SU-DHL-6 (cell line): ENCODE results near the gene ZNF362.

Source experiments
- H2AFZ ChIP-seq: fragments of 200-600 bp; sonication (generic); 2 replicates; pipeline ENCODE4 v1.6.1; 2014; ENCODE audit warnings: low read depth, mild to moderate bottlenecking, moderate library complexity, mixed read lengths, antibody characterized with exemption, low read length; ENCODE audit not compliant: severe bottlenecking
- H3F3A ChIP-seq: fragments of 200-600 bp; shearing (Covaris generic); 2 replicates; pipeline ENCODE4 v1.6.0; 2016; ENCODE audit warnings: antibody characterized with exemption, mild to moderate bottlenecking; ENCODE audit not compliant: insufficient read depth
- H3K27ac ChIP-seq: fragments of 200-600 bp; sonication (generic); 2 replicates; pipeline ENCODE4 v1.5.1; 2016; ENCODE audit warnings: low read depth, mild to moderate bottlenecking, low read length, moderate library complexity, mixed read lengths
- H3K27me3 ChIP-seq: fragments of 200-600 bp; sonication (generic), shearing (Covaris generic); 2 replicates; pipeline ENCODE4 v1.6.0; 2014; ENCODE audit warnings: mild to moderate bottlenecking, low read length
- H3K36me3 ChIP-seq: fragments of 200-600 bp; sonication (generic); 2 replicates; pipeline ENCODE4 v1.6.1; 2014; ENCODE audit warnings: mild to moderate bottlenecking, low read length, mixed read lengths
- H3K4me2 ChIP-seq: fragments of 300-600, 200-600 bp; shearing (Covaris generic), sonication (generic); 2 replicates; pipeline ENCODE4 v1.6.0; 2014; ENCODE audit warnings: low read length, low read depth, mild to moderate bottlenecking; ENCODE audit not compliant: poor library complexity, severe bottlenecking
- H3K4me3 ChIP-seq: fragments of 200-600 bp; sonication (generic); 2 replicates; pipeline ENCODE4 v1.5.1; 2014; ENCODE audit warnings: antibody characterized with exemption, low read length, mild to moderate bottlenecking, mixed read lengths; ENCODE audit not compliant: insufficient read depth, poor library complexity, severe bottlenecking
- H3K79me2 ChIP-seq: fragments of 200-600 bp; sonication (generic); 2 replicates; pipeline ENCODE4 v1.6.1; 2014; ENCODE audit warnings: mild to moderate bottlenecking, low read length, moderate library complexity; ENCODE audit not compliant: insufficient read depth
- H3K9ac ChIP-seq: fragments of 200-600 bp; sonication (generic); 2 replicates; pipeline ENCODE4 v1.7.0; 2014; ENCODE audit warnings: mild to moderate bottlenecking, low read length
- H3K9me2 ChIP-seq: fragments of 200-600 bp; sonication (generic); replicated peaks from 2 replicates; pipeline ENCODE4 v1.6.1; 2014; ENCODE audit warnings: low read length; ENCODE audit not compliant: insufficient read depth
- H3K9me3 ChIP-seq: fragments of 200-600 bp; sonication (generic); 2 replicates; pipeline ENCODE4 v1.6.1; 2014; ENCODE audit warnings: low read length, mixed read lengths; ENCODE audit not compliant: insufficient read depth
- H4K20me1 ChIP-seq: fragments of 200-600 bp; sonication (generic); 2 replicates; pipeline ENCODE4 v1.6.1; 2014; ENCODE audit warnings: low read depth, mild to moderate bottlenecking, antibody characterized with exemption, low read length, moderate library complexity, mixed read lengths
- CTCF ChIP-seq: fragments of 200-600 bp; sonication (generic); IDR thresholded peaks from one replicate; pipeline ENCODE4 v1.5.1; 2017; ENCODE audit warnings: antibody characterized with exemption, mild to moderate bottlenecking, low read length, moderate library complexity; ENCODE audit not compliant: insufficient read depth, poor library complexity, severe bottlenecking
- EZH2phosphoT487 ChIP-seq: fragments of 200-600 bp; sonication (generic), shearing (Covaris generic); conservative IDR thresholded peaks from 2 replicates; pipeline ENCODE4 v1.6.1; 2018; ENCODE audit warnings: mild to moderate bottlenecking, antibody characterized with exemption, low read length, moderate library complexity, mixed read lengths

The ZNF362 gene

GRCh38 chr1:33273406-33273805 lies 17.1 kb downstream of the ZNF362 start:
- Histone ChIP-seq H3K4me2 (no peak overlapping the region), H2AFZ (no peak overlapping the region), H3K79me2 (no peaks in the 10 kb centered on the region), H3K4me3 (no peak overlapping the region), H3K9me2 (no peaks in the 10 kb centered on the region), H3K9ac (no peak overlapping the region), H3K9me3 (no peaks in the 10 kb centered on the region), H3K36me3 (no peaks in the 10 kb centered on the region), H4K20me1 (no peaks in the 10 kb centered on the region), H3K27ac (no peak overlapping the region), H3K27me3 (no peaks in the 10 kb centered on the region), H3F3A (no peaks in the 10 kb centered on the region)
- no peak for TF ChIP-seq CTCF
- no peak for TF ChIP-seq EZH2phosphoT487

GRCh38 chr1:33273961-33274371 lies 17.7 kb downstream of the ZNF362 start:
- no peaks in the 10 kb centered on the region for H3K9me3 ChIP-seq
- H3K27me3 ChIP-seq, result no peaks in the 10 kb centered on the region
- no peaks in the 10 kb centered on the region for H3K79me2 ChIP-seq
- H3K4me2 ChIP-seq, result no peak overlapping the region
- H2AFZ ChIP-seq, result no peak overlapping the region
- no peak for TF ChIP-seq CTCF
- no peak for TF ChIP-seq EZH2phosphoT487
- no peak overlapping the region for H3K9ac ChIP-seq
- no peaks in the 10 kb centered on the region for H3K9me2 ChIP-seq
- no peaks in the 10 kb centered on the region for H3F3A ChIP-seq
- no peak overlapping the region for H3K4me3 ChIP-seq
- no peak overlapping the region for H3K27ac ChIP-seq
- no peaks in the 10 kb centered on the region for H4K20me1 ChIP-seq
- H3K36me3 ChIP-seq, result no peaks in the 10 kb centered on the region

GRCh38 chr1:33274446-33274845 lies 18.2 kb downstream of the ZNF362 start:
- H4K20me1 ChIP-seq, result no peaks in the 10 kb centered on the region
- H3K36me3 ChIP-seq, result no peaks in the 10 kb centered on the region
- TF ChIP-seq CTCF (no peak), EZH2phosphoT487 (no peak)
- H3K27ac ChIP-seq, result no peak overlapping the region
- H3K79me2 ChIP-seq, result no peaks in the 10 kb centered on the region
- H3K9ac ChIP-seq, result no peak overlapping the region
- no peaks in the 10 kb centered on the region for H3K9me3 ChIP-seq
- no peak overlapping the region for H3K4me2 ChIP-seq
- H3K4me3 ChIP-seq, result no peak overlapping the region
- no peak overlapping the region for H2AFZ ChIP-seq
- no peaks in the 10 kb centered on the region for H3K27me3 ChIP-seq
- H3K9me2 ChIP-seq, result no peaks in the 10 kb centered on the region
- H3F3A ChIP-seq, result no peaks in the 10 kb centered on the region
